Renal cortex interstitium (tissue), 11 donors: ENCODE results near the gene KLHL24. TPM values are rescaled to one million over a fixed set of nuclear protein-coding genes. Genes with fewer than 3 reads are reported as not detected.
A peak's percentile ranks its signal among the peaks of the same experiment; 100 is the strongest.
"Not testable (repeated sequence)": the region's sequence is repeated elsewhere in the genome, so short reads cannot be mapped to it uniquely, and the experiment has no call there.

Source experiments
- DNase-seq, 11 donors: peaks; one replicate each; pipeline ENCODE4 v3.0.0-alpha.2; 2013; ENCODE audit warnings: low read depth in 9 of 11, low spot score in 4 of 11; ENCODE audit errors: extremely low read depth in 1 of 11
- polyA plus RNA-seq, 3 donors: library from polyadenylated mRNA; unstranded; fragments of 120-200 nt; gene quantifications; one replicate each; pipeline ENCODE4 v1.2.1, GENCODE V29; 2013; ENCODE audit not compliant: insufficient read length in 3 of 3

The KLHL24 gene
- polyA plus RNA-seq, 3 donors: 42.7 to 63.2 (median 50.8) TPM

GRCh38 chr3:183629546-183630301 lies 5.7 kb upstream of the KLHL24 start:
- DNase-seq: no peak

DNA sequence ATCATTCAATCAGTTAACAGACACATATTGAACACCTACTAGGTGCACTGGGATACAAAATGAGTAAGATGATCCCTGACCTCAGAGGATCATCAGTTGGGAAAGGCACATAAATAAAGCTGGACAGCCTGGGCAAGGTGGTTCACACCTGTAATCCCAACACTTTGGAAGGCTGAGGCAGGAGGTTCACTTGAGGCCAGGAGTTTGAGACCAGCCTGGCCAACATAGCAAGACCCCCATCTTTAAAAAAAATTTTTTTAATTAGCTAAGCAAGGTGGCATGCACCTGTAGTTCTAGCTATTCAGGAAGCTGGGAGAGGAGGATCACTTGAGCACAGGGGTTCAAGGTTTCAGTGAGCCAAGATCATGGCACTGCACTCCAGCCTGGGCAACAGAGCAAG lies 3.7 kb upstream of the KLHL24 start:
- DNase-seq: no peak

GRCh38 chr3:183632725-183633124 lies 2.7 kb upstream of the KLHL24 start:
- not testable (repeated sequence) for DNase-seq

- no peak for DNase-seq
These were observed 716 bp upstream of the KLHL24 start for GRCh38 chr3:183634707-183635106.

GRCh38 chr3:183635107-183635430 lies 354 bp upstream of the KLHL24 start:
- DNase-seq: peak in 1 of 11 donors; percentile 13

DNA sequence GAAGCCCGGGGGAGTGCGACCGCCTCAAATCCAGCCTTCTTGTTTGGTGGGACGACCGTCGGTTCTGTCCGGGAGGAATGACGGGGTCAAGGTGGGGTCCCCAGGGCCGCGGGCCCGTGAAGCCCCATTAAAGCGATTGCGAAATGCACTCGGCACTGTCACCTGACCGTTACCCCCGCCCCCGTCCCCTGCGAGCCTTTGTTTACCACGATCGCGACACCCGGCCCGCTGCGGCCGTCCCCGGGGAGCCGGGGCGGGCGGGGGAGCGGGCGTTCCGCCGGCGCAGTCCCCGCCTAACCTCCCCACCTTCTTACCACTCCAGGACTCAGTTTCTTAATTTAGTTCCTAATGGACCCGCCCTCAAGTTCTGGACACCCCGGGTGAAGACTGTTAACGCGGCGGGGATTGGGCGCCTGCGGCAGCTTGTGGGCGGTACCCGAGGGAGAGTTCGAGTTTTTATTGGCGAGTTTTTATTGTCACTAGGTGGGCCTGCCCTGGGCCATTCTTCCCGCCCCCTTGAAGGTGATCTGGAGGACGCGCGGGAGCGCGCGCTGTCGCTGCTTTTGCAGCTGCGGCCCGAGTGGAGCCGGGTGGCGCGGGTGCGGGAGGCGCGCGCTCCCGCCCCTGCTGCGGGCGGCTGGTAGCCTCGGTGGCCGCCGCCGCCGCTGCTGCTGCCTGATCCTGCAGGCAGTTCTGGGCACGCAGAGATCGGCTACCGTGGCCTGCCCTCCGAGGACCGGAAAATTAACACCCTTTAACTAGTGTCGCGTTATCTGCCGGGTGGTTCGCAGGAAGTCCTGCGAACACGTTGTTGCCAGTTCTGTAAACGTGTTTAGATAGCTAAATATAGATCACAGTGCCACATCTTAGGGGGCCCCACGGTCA lies 1.0 kb downstream of the KLHL24 start:
- DNase-seq: peak; percentile 87 to 97 (median 95)

- peak in 1 of 11 donors; percentile 6 for DNase-seq
These were observed 1.7 kb downstream of the KLHL24 start for GRCh38 chr3:183637106-183637486.

GRCh38 chr3:183637633-183638032 lies 2.2 kb downstream of the KLHL24 start:
- not testable (repeated sequence) for DNase-seq

- peak in 8 of 11 donors; percentile 17 to 57 (median 38) for DNase-seq
These were observed 2.9 kb downstream of the KLHL24 start for GRCh38 chr3:183638101-183638852.

DNA sequence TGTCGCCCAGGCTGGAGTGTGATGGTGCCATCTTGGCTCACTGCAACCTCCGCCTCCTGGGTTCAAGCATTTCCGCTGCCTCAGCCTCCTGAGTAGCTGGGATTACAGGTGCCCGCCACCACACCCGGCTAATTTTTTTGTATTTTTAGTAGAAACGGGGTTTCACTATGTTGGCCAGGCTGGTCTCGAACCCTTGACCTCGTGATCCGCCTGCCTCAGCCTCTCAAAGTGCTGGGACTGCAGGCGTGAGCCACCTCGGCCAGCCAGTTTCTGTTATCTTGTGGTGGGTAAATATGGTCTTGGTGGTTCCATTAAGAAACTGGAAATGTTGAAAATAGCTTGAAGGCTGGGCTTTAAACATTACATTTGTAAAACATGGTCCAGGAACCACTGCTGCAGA lies 5.2 kb downstream of the KLHL24 start:
- DNase-seq: not testable (repeated sequence)

GRCh38 chr3:183641882-183642281 lies 6.5 kb downstream of the KLHL24 start:
- no peak for DNase-seq

DNA sequence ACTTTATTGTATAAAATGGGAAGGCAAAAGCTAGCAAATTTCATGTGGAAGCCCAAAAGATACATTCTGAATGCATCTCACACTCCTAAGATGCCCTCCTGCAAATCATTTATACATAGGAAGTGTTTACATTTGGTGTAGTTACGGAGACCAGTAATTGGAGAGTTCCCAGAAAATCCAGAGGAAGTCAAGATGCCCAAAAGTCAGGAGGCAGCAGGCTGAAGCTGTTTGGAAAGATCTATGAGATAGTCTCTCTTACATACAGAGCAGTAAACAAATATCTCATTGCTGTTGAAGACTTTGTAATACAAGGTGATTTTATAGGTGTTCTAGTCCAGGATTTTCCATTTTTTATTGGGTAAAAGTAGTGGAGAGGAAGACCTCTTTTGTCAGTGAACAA lies 8.8 kb downstream of the KLHL24 start:
- DNase-seq: no peak

DNA sequence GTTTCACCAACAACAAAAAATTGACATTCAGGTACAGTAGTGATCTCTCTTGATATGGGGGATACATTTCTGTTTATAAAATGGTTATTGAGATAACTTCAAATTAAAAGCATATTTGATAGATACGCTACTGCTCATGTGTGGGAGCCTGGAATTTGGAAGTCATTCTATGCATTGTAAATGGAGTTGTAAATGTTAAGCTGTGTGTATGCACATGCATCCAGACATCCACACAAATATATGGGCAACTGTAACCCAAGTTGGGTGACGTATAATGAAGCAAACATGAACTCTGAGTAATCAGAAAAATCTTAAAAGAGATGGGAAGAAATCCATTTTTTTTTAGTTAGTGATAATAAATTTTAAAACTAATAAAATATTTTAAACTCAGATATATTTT lies 9.8 kb downstream of the KLHL24 start:
- DNase-seq: no peak

GRCh38 chr3:183650554-183650953 lies 15.1 kb downstream of the KLHL24 start:
- no peak for DNase-seq

GRCh38 chr3:183653209-183654064 lies 18.0 kb downstream of the KLHL24 start:
- no peak for DNase-seq

DNA sequence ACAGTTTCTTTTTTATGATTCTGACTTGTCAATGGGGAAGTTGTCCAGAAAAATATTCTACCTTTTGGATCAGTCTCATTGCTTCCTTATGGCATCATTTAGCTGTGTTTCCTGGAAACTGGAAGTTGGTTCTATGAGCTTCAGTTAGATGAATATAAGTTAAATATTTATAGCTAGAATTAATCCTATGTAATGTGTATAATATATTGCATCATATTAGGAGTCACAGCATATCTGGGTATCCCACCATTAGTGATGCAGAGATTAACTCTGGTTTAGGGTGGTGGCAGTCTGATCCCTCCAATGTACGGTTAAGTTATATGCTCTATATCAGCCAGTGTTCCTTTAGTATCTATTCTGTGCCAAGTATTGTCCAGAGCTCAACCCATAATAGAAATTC lies 19.3 kb downstream of the KLHL24 start:
- DNase-seq: no peak

GRCh38 chr3:183662099-183662498 lies 26.7 kb downstream of the KLHL24 start:
- no peak for DNase-seq

GRCh38 chr3:183664913-183665381 lies 29.5 kb downstream of the KLHL24 start:
- no peak for DNase-seq

GRCh38 chr3:183680061-183680460 lies 44.6 kb downstream of the KLHL24 start:
- no peak for DNase-seq
